ENCODE measurements around the gene LLGL2.

GRCh38 chr17:75521951-75522727, 3.4 kb upstream of the LLGL2 start:
- no peak for TF ChIP-seq CTCF (IDR thresholded peaks at IDR 0.05)
- no peak for TF ChIP-seq POLR2A (IDR thresholded peaks at IDR 0.05)
- no peak for TF ChIP-seq EP300 (IDR thresholded peaks at IDR 0.05)
